Calu3 (cell line): ENCODE measurements around the gene CCDC85C. TPM values are rescaled to one million over a fixed set of nuclear protein-coding genes. Genes with fewer than 3 reads are reported as not detected.

ENCODE experiments used
- BruUV-seq: library from RNA; stranded (reverse); fragments of 400-500 nt; replicated peaks from 2 replicates; lab custom pipeline; 2021; lab: Mats Ljungman, UMichigan
- CTCF ChIA-PET: fragments of 300-600 bp; sonication (Branson Sonifier 250); formaldehyde crosslinking; loops from one replicate; lab custom pipeline; 2022; ENCODE audit warnings: antibody characterized with exemption; lab: Charles Lee
- DNase-seq: peaks from one replicate; pipeline ENCODE4 v3.0.0; 2022
- H3K27ac Mint-ChIP-seq: one replicate; pipeline ENCODE4 v1.8.0; 2022; ENCODE audit warnings: mixed read lengths; ENCODE audit not compliant: unreplicated experiment
- H3K27me3 Mint-ChIP-seq: one replicate; pipeline ENCODE4 v1.8.0; 2022; ENCODE audit warnings: mixed read lengths; ENCODE audit not compliant: unreplicated experiment
- H3K36me3 Mint-ChIP-seq: one replicate; pipeline ENCODE4 v1.8.0; 2022; ENCODE audit warnings: mild to moderate bottlenecking, moderate library complexity, mixed read lengths; ENCODE audit not compliant: insufficient read depth, unreplicated experiment
- H3K4me1 Mint-ChIP-seq: one replicate; pipeline ENCODE4 v1.8.0; 2022; ENCODE audit warnings: mild to moderate bottlenecking, low read depth, mixed read lengths; ENCODE audit not compliant: unreplicated experiment
- H3K4me3 Mint-ChIP-seq: one replicate; pipeline ENCODE4 v1.8.0; 2022; ENCODE audit warnings: mild to moderate bottlenecking, low read depth, moderate library complexity, mixed read lengths; ENCODE audit not compliant: unreplicated experiment
- H3K9me3 Mint-ChIP-seq: one replicate; pipeline ENCODE4 v1.8.0; 2022; ENCODE audit warnings: low read depth, mixed read lengths; ENCODE audit not compliant: unreplicated experiment
- intact Hi-C: fragments of 100-400 bp; cut with micrococcal nuclease; formaldehyde crosslinking; loops from one replicate; pipeline ENCODE4 v1.10.0; 2022; ENCODE audit not compliant: unreplicated experiment
- total RNA-seq: library from RNA; stranded (reverse); gene quantifications from 2 replicates; pipeline ENCODE4 v1.2.3, GENCODE V29; 2022
- TF ChIP-seq, protein P1 (sequence below): fragments of 200-600 bp; IDR thresholded peaks from one replicate; pipeline ENCODE4 v1.8.0; 2022; ENCODE audit warnings: antibody characterized with exemption; ENCODE audit not compliant: unreplicated experiment

Gene CCDC85C
- total RNA-seq, 1 experiment from 2014 or later, result 45.1 TPM

DNA sequence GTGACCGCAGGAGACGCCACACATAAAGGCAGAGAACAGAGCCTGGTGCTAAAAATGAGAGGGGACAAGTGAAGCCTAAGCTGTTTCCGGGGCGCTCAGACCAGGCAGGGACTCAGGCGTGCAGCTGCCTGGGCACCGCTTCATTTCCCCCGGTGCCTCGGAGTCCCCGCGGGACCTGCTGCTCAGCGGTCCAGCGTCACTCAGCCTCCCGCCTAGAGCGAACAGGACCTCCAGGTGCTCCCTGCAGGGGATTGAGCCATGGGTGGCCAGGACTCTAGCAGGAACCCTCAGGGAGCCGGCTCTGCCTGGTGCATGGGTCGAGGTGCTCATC is 31.0 kb downstream of the CCDC85C start:
- CTCF ChIA-PET, result interaction anchor here (2.6 kb wide), 1 partner anchor 10 kb away, joined by 6 read pairs; no protein-coding TSS in a partner anchor
- no peak overlapping the region for H3K27ac Mint-ChIP-seq
- H3K27me3 Mint-ChIP-seq, result no peaks in the 10 kb centered on the region
- H3K4me1 Mint-ChIP-seq, result peaks cover 50% of the 10 kb centered on the region
- BruUV-seq, result no TSS peak
- intact Hi-C loops, result no loop called here
- no peak for DNase-seq
- H3K4me3 Mint-ChIP-seq, result no peak overlapping the region
- no peaks in the 10 kb centered on the region for H3K9me3 Mint-ChIP-seq
- H3K36me3 Mint-ChIP-seq, result peaks cover 19% of the 10 kb centered on the region
- TF ChIP-seq, protein P1, sequence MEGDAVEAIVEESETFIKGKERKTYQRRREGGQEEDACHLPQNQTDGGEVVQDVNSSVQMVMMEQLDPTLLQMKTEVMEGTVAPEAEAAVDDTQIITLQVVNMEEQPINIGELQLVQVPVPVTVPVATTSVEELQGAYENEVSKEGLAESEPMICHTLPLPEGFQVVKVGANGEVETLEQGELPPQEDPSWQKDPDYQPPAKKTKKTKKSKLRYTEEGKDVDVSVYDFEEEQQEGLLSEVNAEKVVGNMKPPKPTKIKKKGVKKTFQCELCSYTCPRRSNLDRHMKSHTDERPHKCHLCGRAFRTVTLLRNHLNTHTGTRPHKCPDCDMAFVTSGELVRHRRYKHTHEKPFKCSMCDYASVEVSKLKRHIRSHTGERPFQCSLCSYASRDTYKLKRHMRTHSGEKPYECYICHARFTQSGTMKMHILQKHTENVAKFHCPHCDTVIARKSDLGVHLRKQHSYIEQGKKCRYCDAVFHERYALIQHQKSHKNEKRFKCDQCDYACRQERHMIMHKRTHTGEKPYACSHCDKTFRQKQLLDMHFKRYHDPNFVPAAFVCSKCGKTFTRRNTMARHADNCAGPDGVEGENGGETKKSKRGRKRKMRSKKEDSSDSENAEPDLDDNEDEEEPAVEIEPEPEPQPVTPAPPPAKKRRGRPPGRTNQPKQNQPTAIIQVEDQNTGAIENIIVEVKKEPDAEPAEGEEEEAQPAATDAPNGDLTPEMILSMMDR, result no peak

DNA sequence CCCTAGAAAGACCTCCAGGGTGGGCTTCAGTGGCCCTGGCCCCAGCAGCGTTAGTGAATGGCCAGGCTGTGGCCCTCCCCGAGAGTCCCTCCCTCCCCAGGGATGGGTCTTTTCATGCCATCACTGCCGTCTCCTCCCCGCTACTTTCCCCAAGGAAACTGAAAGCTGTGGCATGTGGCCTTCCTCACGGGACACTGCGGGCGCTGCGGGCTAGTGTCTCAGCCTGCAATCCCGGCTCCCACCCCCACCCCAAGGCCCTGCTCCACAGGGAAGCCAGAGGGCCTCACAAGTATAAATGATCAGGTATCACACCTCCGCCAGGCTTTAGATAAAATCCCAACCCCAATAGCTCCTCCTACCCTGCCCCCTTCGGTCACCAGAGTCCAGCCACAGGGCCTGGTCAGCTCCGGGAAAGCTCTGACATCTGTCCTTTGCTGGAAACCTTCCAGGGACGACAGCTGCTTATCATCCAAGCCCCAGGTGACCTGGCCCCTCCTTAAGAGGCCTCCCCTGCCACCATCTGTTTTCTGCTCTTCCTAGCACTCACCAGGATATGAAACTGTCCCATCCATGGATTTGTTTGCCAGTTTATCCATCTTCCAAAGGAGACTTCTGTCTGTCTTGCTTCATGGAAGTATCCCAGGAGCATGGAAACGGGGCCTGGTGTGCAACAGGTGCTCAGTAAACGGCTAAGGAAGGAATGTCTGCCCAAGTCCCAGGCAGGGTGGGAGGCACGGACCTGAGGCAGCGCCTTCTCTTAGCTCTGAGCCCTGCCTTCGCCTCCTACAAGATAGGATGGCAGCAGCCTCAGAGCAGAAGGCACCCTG is 31.6 kb downstream of the CCDC85C start:
- TF ChIP-seq, protein P1, result no peak
- Mint-ChIP-seq H3K4me1 (peaks cover 44% of the 10 kb centered on the region), H3K36me3 (peaks cover 19% of the 10 kb centered on the region), H3K27ac (no peak overlapping the region), H3K4me3 (no peak overlapping the region), H3K9me3 (no peaks in the 10 kb centered on the region), H3K27me3 (no peaks in the 10 kb centered on the region)
- intact Hi-C loops, result no loop called here
- no TSS peak for BruUV-seq
- no peak for DNase-seq
- CTCF ChIA-PET, result interaction anchor here (2.6 kb wide), 1 partner anchor 9 kb away, joined by 6 read pairs; no protein-coding TSS in a partner anchor

DNA sequence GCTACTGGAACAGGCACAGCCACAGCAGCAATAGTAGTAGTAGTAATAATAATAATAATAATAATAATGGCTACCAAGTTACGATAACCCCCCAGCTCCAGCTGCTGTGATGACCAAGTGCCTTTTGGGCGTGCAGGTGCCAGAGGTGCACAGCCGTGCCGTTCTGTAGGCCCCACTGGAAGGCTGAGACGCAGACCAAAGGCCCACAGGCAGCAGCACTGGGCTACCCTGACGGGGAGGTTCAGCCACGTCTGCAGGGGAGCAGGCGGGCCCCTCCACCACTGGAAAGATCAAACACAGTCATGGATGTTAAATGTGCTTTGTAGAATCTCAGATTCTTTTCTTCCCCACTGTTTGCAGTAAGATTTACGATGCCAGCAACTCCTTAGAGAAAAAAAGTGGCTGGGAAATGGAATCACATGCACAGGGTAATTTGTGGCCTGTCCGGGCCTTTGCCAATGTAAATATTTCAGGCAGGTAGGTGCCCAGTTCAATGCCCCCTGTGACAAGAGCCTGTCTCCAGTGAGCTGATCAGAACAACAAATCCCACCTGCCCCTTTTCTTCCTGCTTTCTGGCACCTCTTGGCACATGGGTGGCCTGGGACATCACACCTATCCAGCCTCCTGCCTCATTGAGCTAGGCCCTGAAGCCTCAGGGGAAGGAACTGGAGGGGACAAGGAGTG is 32.6 kb downstream of the CCDC85C start:
- no peak overlapping the region for H3K4me3 Mint-ChIP-seq
- H3K36me3 Mint-ChIP-seq, result peaks cover 19% of the 10 kb centered on the region
- no peak for DNase-seq
- intact Hi-C loops, result no loop called here
- no peaks in the 10 kb centered on the region for H3K9me3 Mint-ChIP-seq
- BruUV-seq, result no TSS peak
- H3K27ac Mint-ChIP-seq, result no peak overlapping the region
- peaks cover 47% of the 10 kb centered on the region for H3K4me1 Mint-ChIP-seq
- H3K27me3 Mint-ChIP-seq, result no peaks in the 10 kb centered on the region
- TF ChIP-seq, protein P1, result no peak
- CTCF ChIA-PET, result no interaction called here

DNA sequence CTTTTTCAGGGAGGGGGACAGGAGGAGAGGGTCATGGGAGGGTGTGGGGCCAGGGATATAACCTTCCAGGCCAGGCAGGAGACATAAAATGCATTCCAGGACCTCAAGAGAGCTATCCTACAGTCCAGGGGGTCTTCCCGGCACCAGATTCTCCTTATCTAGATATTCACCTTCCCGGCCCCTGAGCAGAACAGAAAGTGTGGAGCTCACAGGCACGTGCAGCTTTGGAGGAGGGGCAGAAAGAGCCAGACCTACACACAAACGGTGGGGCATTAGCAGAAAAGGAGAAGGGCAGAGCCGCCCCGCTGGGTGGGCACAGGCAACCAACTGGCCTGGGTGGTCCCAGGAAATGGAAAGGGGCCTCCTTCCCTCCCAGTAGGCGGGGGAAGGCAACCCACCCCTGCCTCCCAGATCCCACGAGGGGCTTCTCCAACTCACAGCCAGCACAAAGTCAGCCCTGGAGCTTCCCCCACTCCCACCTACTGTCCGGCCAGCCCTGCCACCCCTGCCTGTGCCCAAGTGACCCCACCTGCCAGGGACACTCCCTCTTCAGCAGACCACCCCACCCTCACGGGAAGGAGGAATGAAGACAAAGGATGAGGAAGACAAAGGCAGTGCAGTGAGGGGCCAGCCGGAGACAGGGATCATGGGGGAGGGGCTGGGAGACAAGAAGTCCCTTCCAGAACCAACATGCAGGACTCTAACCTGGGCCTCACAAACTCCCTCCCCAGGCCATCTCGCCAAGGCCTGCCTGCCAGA is 33.3 kb downstream of the CCDC85C start:
- H3K4me1 Mint-ChIP-seq, result peaks cover 46% of the 10 kb centered on the region
- TF ChIP-seq, protein P1, result no peak
- no peaks in the 10 kb centered on the region for H3K27me3 Mint-ChIP-seq
- H3K4me3 Mint-ChIP-seq, result no peak overlapping the region
- CTCF ChIA-PET, result no interaction called here
- DNase-seq, result no peak
- no TSS peak for BruUV-seq
- intact Hi-C loops, result no loop called here
- peaks cover 21% of the 10 kb centered on the region for H3K36me3 Mint-ChIP-seq
- no peaks in the 10 kb centered on the region for H3K9me3 Mint-ChIP-seq
- H3K27ac Mint-ChIP-seq, result no peak overlapping the region
